ENCODE results near the gene TNPO2. TPM values are rescaled to one million over a fixed set of nuclear protein-coding genes. Genes with fewer than 3 reads are reported as not detected.

TNPO2 gene
- total RNA-seq, 4 donors from 2014 or later = 25.5 to 57.8 (median 43.5) TPM

DNA sequence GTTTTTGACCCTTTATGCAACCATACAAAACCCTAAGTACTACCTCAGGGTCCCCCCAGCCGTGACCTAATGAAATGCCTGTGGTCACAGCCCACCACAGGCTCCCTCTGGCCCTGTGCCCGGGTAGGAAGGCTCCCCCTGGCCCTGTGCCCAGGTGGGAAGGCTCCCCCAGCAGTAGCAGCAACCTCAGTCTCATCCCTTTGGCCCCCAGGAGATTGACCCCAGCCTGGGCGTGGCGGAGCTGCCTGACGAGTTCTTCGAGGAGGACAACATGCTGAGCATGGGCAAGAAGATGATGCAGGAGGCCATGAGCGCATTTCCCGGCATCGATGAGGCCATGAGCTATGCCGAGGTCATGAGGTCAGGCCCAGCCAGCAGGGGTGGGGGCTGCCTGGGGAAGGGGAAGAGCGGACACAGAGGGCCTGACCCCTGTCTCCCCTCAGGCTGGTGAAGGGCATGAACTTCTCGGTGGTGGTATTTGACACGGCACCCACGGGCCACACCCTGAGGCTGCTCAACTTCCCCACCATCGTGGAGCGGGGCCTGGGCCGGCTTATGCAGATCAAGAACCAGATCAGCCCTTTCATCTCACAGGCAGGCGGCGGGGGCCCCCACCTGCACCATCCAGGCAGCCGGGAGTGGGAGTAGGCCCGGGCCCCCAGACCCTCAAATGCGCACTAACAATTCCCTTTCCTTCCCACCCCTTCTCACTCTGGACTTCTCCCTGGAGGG lies 21.6 kb upstream of the TNPO2 start:
- peaks cover 0 to 6% (median 0%) of the 10 kb centered on the region in 4 donors for H3K27me3 ChIP-seq
- no peak overlapping the region for H3K4me3 ChIP-seq
- no peak for TF ChIP-seq POLR2A (IDR thresholded peaks at IDR 0.05)
- no peak for TF ChIP-seq CTCF (IDR thresholded peaks at IDR 0.05)
- H3K36me3 ChIP-seq = peaks cover 12 to 79% (median 40%) of the 10 kb centered on the region in 3 donors
- H3K9me3 ChIP-seq = peaks cover 0 to 9% (median 0%) of the 10 kb centered on the region in 3 donors
- WGBS, 2 donors = 86% methylated on average over 9 of the region's 22 CpGs; no CpG with 5 or more reads in 1 of the 2 donors
- intact Hi-C loops (cut with DNase I) = no loop called here
- no peak for DNase-seq
- H3K4me1 ChIP-seq = peaks cover 15 to 32% (median 16%) of the 10 kb centered on the region in 3 donors
- H3K27ac ChIP-seq = no peak overlapping the region

GRCh38 chr19:12737835-12738351 lies 14.2 kb upstream of the TNPO2 start:
- H3K9me3 ChIP-seq = no peaks in the 10 kb centered on the region
- TF ChIP-seq POLR2A (IDR thresholded peaks at IDR 0.05) (no peak), CTCF (IDR thresholded peaks at IDR 0.05) (no peak)
- WGBS, 2 donors = 13 to 21% methylated on average over 8 to 13 of the region's 13 CpGs
- no peak for DNase-seq
- H3K27ac ChIP-seq = peak overlapping the region; percentile 87 to 92 (median 89)
- H3K4me3 ChIP-seq = peak overlapping the region; percentile 81 to 94 (median 86)
- H3K4me1 ChIP-seq = peaks cover 21 to 47% (median 26%) of the 10 kb centered on the region in 3 donors
- intact Hi-C loops (cut with DNase I) = no loop called here
- H3K27me3 ChIP-seq = no peaks in the 10 kb centered on the region
- H3K36me3 ChIP-seq = peaks cover 0 to 47% (median 9%) of the 10 kb centered on the region in 3 donors

GRCh38 chr19:12736995-12737834 lies 13.5 kb upstream of the TNPO2 start, which contains the start of gene GET3:
GET3 (plus strand) TSS chr19:12737497; CDS start chr19:12737506, 9 bp downstream.
- intact Hi-C loops (cut with DNase I) = no loop called here
- peaks cover 28 to 54% (median 32%) of the 10 kb centered on the region in 3 donors for H3K4me1 ChIP-seq
- peak within 1 kb of the TSS; percentile 87 to 92 (median 89) for H3K27ac ChIP-seq
- 0 to 1% methylated on average over 19 to 28 of the region's 29 CpGs for WGBS, 2 donors
- H3K27me3 ChIP-seq = no peaks in the 10 kb centered on the region
- peak in 3 of 4 donors; percentile 21 to 41 (median 22) for TF ChIP-seq POLR2A (IDR thresholded peaks at IDR 0.05)
- peak in 2 of 6 experiments; percentile 32 to 33 for TF ChIP-seq CTCF (IDR thresholded peaks at IDR 0.05)
- H3K4me3 ChIP-seq = peak within 1 kb of the TSS; percentile 81 to 94 (median 86)
- H3K9me3 ChIP-seq = no peaks in the 10 kb centered on the region
- peaks cover 0 to 42% (median 6%) of the 10 kb centered on the region in 3 donors for H3K36me3 ChIP-seq
- DNase-seq = peak; percentile 71

GRCh38 chr19:12733369-12734214 lies 9.9 kb upstream of the TNPO2 start:
- Histone ChIP-seq H3K4me1 (peaks cover 31 to 64% (median 43%) of the 10 kb centered on the region in 3 donors), H3K27ac (peak overlapping the region; percentile 94 to 98 (median 96)), H3K27me3 (no peaks in the 10 kb centered on the region), H3K9me3 (no peaks in the 10 kb centered on the region), H3K4me3 (peak overlapping the region; percentile 84 to 93 (median 92)), H3K36me3 (peaks cover 12 to 41% (median 21%) of the 10 kb centered on the region in 3 donors)
- intact Hi-C loops (cut with DNase I) = no loop called here
- DNase-seq = no peak
- 0% methylated on average over 11 to 14 of the region's 15 CpGs for WGBS, 2 donors
- TF ChIP-seq POLR2A (IDR thresholded peaks at IDR 0.05) (no peak), CTCF (IDR thresholded peaks at IDR 0.05) (peak in 1 of 6 experiments; percentile 33)

Measured in esophagus squamous epithelium (tissue), 5 donors.